ENCODE measurements around the gene KCNQ5. TPM values are rescaled to one million over a fixed set of nuclear protein-coding genes. Genes with fewer than 3 reads are reported as not detected.

KCNQ5 gene
- total and polyA plus RNA-seq, 10 of the 15 experiments (the other 5 are each of a cell fraction or from before 2014, with no cell fraction given) = 0.60 to 16.2 (median 3.2) TPM

DNA sequence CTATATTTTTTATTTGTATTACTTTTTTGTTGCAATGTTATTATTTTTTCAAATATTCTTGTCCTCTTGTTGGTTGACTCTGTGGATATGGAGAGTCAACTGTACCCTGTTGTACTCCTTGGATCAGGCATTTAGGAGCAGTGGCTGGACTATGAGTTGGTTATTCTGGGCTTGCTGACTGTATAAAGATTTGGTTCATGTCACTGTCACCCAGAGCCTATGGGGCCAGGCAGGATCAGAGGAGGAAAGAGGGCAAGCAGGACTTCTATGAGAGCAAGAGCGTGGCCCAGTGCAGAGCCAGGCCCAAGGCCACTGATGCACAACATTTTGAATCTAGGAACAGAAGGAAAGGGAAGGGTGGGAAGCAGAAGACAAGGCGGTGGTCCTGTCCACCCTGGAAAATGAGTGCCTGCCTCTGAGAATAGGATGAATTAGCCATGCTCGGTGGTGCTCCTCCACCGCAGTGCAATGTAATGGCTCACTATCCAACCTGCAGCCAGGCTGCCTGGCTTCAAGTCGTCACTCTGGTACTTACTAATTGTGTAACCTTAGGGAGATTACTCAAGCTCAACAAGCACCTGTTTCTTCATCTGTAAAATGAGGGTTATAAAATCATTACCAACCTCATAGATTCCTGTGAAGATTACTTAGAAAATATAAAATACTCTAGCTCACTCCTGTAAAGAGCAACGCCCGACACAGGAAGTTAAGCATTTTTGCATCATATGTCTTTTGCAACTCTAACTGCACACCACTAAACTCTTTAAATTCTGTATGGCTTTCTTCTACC is 192.1 kb downstream of the KCNQ5 start:
- no TSS peak for BruUV-seq (replicated peaks)
- DNase-seq (ENCODE audit: low read depth, low spot score) (no peak), ATAC-seq (no peak), FAIRE-seq (no peak)
- ChIA-PET CTCF (interaction anchor here (0.7 kb wide), 1 partner anchor 198 kb away, joined by 3 read pairs; no protein-coding TSS in a partner anchor), POLR2A (no interaction called here), SMC1A (ENCODE audit: uncharacterized antibody, unreplicated experiment) (interaction anchor here (0.6 to 1.3 kb wide), 2 partner anchors 12 to 80 kb away, joined by 3 to 4 read pairs; no protein-coding TSS in a partner anchor), RAD21 (ENCODE audit: unreplicated experiment) (no interaction called here)
- Histone ChIP-seq H3K79me2 (ENCODE audit: control insufficient read depth, insufficient read depth, low read length) (no peaks in the 10 kb centered on the region), H3K27me3 (replicated peaks in 1 of 2; ENCODE audit: control insufficient read depth in 2 of 2, insufficient read depth in 2 of 2, low read length in 1 of 2) (no peaks in the 10 kb centered on the region), H3K4me1 (ENCODE audit: control insufficient read depth, insufficient read depth, low read length) (no peaks in the 10 kb centered on the region), H2AFZ (ENCODE audit: control insufficient read depth, low read depth, low read length) (no peak overlapping the region), H4K20me1 (ENCODE audit: control insufficient read depth, insufficient read depth) (no peaks in the 10 kb centered on the region), H3K4me2 (ENCODE audit: control insufficient read depth, insufficient read depth) (no peak overlapping the region), H3K9ac (ENCODE audit: control insufficient read depth, insufficient read depth, low read length) (no peak overlapping the region), H3K27ac (ENCODE audit: control insufficient read depth, insufficient read depth) (no peak overlapping the region), H3K9me3 (replicated peaks; ENCODE audit: control insufficient read depth, insufficient read depth, low read length) (no peaks in the 10 kb centered on the region), H3K4me3 (no peak overlapping the region), H3K36me3 (ENCODE audit: control insufficient read depth in 2 of 2, insufficient read depth in 2 of 2, low read length in 1 of 2) (no peaks in the 10 kb centered on the region)
- in situ Hi-C loops (cut with MboI) = no loop called here
- intact Hi-C loops (cut with micrococcal nuclease; ENCODE audit: unreplicated experiment) = no loop called here
- WGBS (ENCODE audit: insufficient coverage, insufficient replicate concordance, low lambda C conversion rate, missing lambda C conversion rate) = 86% methylated on average over 7 of the region's 7 CpGs
- TF ChIP-seq RELA (IDR thresholded peaks at IDR 0.05; ENCODE audit: borderline replicate concordance, partially characterized antibody) = no peak
- TF ChIP-seq, protein P1, sequence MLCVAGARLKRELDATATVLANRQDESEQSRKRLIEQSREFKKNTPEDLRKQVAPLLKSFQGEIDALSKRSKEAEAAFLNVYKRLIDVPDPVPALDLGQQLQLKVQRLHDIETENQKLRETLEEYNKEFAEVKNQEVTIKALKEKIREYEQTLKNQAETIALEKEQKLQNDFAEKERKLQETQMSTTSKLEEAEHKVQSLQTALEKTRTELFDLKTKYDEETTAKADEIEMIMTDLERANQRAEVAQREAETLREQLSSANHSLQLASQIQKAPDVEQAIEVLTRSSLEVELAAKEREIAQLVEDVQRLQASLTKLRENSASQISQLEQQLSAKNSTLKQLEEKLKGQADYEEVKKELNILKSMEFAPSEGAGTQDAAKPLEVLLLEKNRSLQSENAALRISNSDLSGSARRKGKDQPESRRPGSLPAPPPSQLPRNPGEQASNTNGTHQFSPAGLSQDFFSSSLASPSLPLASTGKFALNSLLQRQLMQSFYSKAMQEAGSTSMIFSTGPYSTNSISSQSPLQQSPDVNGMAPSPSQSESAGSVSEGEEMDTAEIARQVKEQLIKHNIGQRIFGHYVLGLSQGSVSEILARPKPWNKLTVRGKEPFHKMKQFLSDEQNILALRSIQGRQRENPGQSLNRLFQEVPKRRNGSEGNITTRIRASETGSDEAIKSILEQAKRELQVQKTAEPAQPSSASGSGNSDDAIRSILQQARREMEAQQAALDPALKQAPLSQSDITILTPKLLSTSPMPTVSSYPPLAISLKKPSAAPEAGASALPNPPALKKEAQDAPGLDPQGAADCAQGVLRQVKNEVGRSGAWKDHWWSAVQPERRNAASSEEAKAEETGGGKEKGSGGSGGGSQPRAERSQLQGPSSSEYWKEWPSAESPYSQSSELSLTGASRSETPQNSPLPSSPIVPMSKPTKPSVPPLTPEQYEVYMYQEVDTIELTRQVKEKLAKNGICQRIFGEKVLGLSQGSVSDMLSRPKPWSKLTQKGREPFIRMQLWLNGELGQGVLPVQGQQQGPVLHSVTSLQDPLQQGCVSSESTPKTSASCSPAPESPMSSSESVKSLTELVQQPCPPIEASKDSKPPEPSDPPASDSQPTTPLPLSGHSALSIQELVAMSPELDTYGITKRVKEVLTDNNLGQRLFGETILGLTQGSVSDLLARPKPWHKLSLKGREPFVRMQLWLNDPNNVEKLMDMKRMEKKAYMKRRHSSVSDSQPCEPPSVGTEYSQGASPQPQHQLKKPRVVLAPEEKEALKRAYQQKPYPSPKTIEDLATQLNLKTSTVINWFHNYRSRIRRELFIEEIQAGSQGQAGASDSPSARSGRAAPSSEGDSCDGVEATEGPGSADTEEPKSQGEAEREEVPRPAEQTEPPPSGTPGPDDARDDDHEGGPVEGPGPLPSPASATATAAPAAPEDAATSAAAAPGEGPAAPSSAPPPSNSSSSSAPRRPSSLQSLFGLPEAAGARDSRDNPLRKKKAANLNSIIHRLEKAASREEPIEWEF (IDR thresholded peaks at IDR 0.05; ENCODE audit: insufficient replicate concordance, low read depth, low read length) = no peak
- no peak for TF ChIP-seq SIN3A (IDR thresholded peaks at IDR 0.05; ENCODE audit: low read depth, low read length)
- TF ChIP-seq JUNB (IDR thresholded peaks at IDR 0.05) = no peak
- TF ChIP-seq NRF1 (conservative IDR thresholded peaks at IDR 0.05; ENCODE audit: low read depth, low read length) = no peak
- TF ChIP-seq STAT1 (conservative IDR thresholded peaks at IDR 0.05) = no peak
- no peak for TF ChIP-seq TCF12 (IDR thresholded peaks at IDR 0.05; ENCODE audit: low read depth, low read length)
- TF ChIP-seq PBX3 (IDR thresholded peaks at IDR 0.05; ENCODE audit: insufficient replicate concordance, low read depth, low read length) = no peak
- TF ChIP-seq ZNF207 (IDR thresholded peaks at IDR 0.05; ENCODE audit: borderline replicate concordance) = no peak
- TF ChIP-seq EZH2 (IDR thresholded peaks at IDR 0.05; ENCODE audit: borderline replicate concordance, control insufficient read depth, low read depth, low read length) = no peak

Data from GM12878 (cell line).